Tibial nerve (tissue), 4 donors: ENCODE results near the gene PLXNC1. TPM values are rescaled to one million over a fixed set of nuclear protein-coding genes. Genes with fewer than 3 reads are reported as not detected.

Experiments used
- DNase-seq, 2 donors: peaks; one replicate each; pipeline ENCODE4 v3.0.0-alpha.2; 2019; ENCODE audit warnings: low spot score in 2 of 2
- H3K27ac ChIP-seq, 4 donors: fragments of 200-600 bp; sonication (generic) in 3 of 4; one replicate each; pipeline ENCODE4 v1.5.1; 2017 to 2019; ENCODE audit warnings: mild to moderate bottlenecking in 1 of 4
- H3K27me3 ChIP-seq, 2 donors: fragments of 200-600 bp; sonication (generic) in 1 of 2; one replicate each; pipeline versions ENCODE4 v1.5.1 to v1.6.0; 2017 to 2019
- H3K36me3 ChIP-seq, 3 donors: fragments of 200-600 bp; sonication (generic); one replicate each; pipeline ENCODE4 v1.5.1; 2018 to 2019
- H3K4me1 ChIP-seq, 4 donors: fragments of 200-600 bp; sonication (generic) in 3 of 4; one replicate each; pipeline ENCODE4 v1.5.1; 2017 to 2019
- H3K4me3 ChIP-seq, 4 donors: fragments of 200-600 bp; sonication (generic) in 3 of 4; one replicate each; pipeline ENCODE4 v1.5.1; 2017 to 2019; ENCODE audit warnings: mild to moderate bottlenecking in 1 of 4, moderate library complexity in 1 of 4
- H3K9me3 ChIP-seq, 4 donors: fragments of 200-600 bp; sonication (generic) in 3 of 4; one replicate each; pipeline ENCODE4 v1.5.1; 2017 to 2019
- EP300 ChIP-seq, 2 donors: sonication (generic); formaldehyde crosslinking; IDR thresholded peaks; one replicate each; pipeline ENCODE4 v1.6.1; 2017; ENCODE audit warnings: antibody characterized with exemption in 2 of 2, mild to moderate bottlenecking in 1 of 2
- POLR2A ChIP-seq, 2 donors: fragments of 450-650 bp; IDR thresholded peaks; one replicate each; pipeline ENCODE4 v1.6.1; 2017; ENCODE audit warnings: antibody characterized with exemption in 2 of 2, mild to moderate bottlenecking in 2 of 2, moderate library complexity in 2 of 2
- WGBS, 2 donors: methylation state at CpG; one replicate each; pipeline ENCODE4 v1.1.5; 2018; 5-methylcytosine and 5-hydroxymethylcytosine counted together
- total RNA-seq, 4 donors: library from RNA; depleted of rRNA; stranded (reverse); fragments of >200 nt; gene quantifications; one replicate each; pipeline ENCODE4 v1.1.0, GENCODE V29; 2016
- TF ChIP-seq, protein P1 (sequence below), 5 experiments: fragments of 200-600 bp in 3 of 5; fragments of 450-650 bp in 2 of 5; sonication (generic) in 3 of 5; IDR thresholded peaks; one replicate each; pipeline ENCODE4 v1.5.1; 2016 to 2019; ENCODE audit warnings: antibody characterized with exemption in 5 of 5, mild to moderate bottlenecking in 3 of 5, moderate library complexity in 2 of 5

Gene PLXNC1
- total RNA-seq, 4 donors from 2014 or later: 9.0 to 20.8 (median 11.4) TPM

DNA sequence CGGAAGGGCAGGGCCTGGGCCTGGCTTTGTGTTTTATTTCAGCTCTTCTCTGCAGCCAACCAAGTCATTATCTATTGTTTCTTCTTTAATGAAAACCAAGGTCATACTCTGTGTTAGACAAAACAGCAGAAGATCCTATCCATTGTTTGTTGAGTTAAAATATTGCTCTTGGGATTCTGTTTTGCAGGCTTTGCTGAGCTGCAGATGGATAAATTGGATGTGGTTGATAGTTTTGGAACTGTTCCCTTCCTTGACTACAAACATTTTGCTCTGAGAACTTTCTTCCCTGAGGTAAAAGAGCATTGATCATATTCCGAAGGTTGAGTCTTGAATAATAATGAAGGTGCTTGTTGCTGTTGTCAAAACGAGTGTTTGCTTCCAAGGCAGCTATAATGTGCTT lies 106.6 kb downstream of the PLXNC1 start:
- Histone ChIP-seq H3K36me3 (no peaks in the 10 kb centered on the region), H3K27ac (no peak overlapping the region), H3K27me3 (no peaks in the 10 kb centered on the region), H3K9me3 (no peaks in the 10 kb centered on the region), H3K4me3 (no peak overlapping the region), H3K4me1 (peaks cover 0 to 12% (median 0%) of the 10 kb centered on the region in 4 donors)
- DNase-seq: no peak
- TF ChIP-seq POLR2A (IDR thresholded peaks at IDR 0.05) (no peak), EP300 (IDR thresholded peaks at IDR 0.05) (no peak)
- TF ChIP-seq, protein P1, sequence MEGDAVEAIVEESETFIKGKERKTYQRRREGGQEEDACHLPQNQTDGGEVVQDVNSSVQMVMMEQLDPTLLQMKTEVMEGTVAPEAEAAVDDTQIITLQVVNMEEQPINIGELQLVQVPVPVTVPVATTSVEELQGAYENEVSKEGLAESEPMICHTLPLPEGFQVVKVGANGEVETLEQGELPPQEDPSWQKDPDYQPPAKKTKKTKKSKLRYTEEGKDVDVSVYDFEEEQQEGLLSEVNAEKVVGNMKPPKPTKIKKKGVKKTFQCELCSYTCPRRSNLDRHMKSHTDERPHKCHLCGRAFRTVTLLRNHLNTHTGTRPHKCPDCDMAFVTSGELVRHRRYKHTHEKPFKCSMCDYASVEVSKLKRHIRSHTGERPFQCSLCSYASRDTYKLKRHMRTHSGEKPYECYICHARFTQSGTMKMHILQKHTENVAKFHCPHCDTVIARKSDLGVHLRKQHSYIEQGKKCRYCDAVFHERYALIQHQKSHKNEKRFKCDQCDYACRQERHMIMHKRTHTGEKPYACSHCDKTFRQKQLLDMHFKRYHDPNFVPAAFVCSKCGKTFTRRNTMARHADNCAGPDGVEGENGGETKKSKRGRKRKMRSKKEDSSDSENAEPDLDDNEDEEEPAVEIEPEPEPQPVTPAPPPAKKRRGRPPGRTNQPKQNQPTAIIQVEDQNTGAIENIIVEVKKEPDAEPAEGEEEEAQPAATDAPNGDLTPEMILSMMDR (IDR thresholded peaks at IDR 0.05): no peak
- 55 to 57% methylated on average over 3 of the region's 3 CpGs for WGBS, 2 donors

DNA sequence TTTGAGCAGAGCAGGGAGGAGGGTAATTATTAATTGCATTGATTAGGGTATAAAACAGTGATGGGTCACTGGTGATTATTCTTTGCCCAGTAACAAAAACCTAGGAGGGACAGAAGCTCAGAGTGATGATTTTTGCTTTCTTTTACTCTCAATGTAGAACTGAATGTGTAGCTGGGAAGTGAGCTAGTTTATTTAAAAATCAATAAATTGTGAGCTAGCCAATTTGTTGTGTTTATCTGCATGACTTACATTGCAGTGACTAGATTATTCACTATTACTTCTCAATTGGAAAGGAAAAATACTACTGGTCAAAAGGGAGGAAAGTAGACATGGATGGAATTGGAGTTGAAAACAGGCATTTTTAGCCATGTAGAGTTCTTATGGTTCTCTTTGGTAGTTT lies 107.1 kb downstream of the PLXNC1 start:
- Histone ChIP-seq H3K4me1 (peaks cover 0 to 12% (median 0%) of the 10 kb centered on the region in 4 donors), H3K4me3 (no peak overlapping the region), H3K27ac (no peak overlapping the region), H3K9me3 (no peaks in the 10 kb centered on the region), H3K27me3 (no peaks in the 10 kb centered on the region), H3K36me3 (no peaks in the 10 kb centered on the region)
- no peak for DNase-seq
- no peak for TF ChIP-seq EP300 (IDR thresholded peaks at IDR 0.05)
- TF ChIP-seq POLR2A (IDR thresholded peaks at IDR 0.05): no peak
- TF ChIP-seq, protein P1 (IDR thresholded peaks at IDR 0.05): no peak

DNA sequence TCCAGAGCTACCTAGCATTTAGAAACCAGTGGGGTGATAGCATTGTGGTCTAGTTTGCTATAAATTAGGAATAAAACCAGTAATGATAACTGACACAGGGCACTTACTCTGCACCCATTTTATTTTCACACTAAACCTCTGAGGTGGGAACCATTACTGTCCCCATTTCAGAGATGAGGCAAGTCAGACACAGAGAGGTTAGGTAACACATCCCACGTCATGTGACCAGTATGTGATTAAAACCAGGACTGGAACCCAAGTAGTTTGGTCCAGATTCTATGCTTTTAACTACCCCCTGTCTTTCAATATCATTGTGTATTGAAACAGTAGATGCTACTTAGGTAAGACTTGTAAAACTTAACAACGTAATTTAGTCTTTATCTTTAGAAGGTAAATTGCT lies 110.2 kb downstream of the PLXNC1 start:
- no peaks in the 10 kb centered on the region for H3K36me3 ChIP-seq
- H3K4me3 ChIP-seq: no peak overlapping the region
- 81 to 83% methylated on average over 2 of the region's 2 CpGs for WGBS, 2 donors
- H3K27ac ChIP-seq: no peak overlapping the region
- TF ChIP-seq EP300 (IDR thresholded peaks at IDR 0.05) (no peak), POLR2A (IDR thresholded peaks at IDR 0.05) (no peak)
- TF ChIP-seq, protein P1 (IDR thresholded peaks at IDR 0.05): no peak
- no peaks in the 10 kb centered on the region for H3K9me3 ChIP-seq
- H3K27me3 ChIP-seq: no peaks in the 10 kb centered on the region
- DNase-seq: no peak
- H3K4me1 ChIP-seq: peaks cover 0 to 32% (median 15%) of the 10 kb centered on the region in 4 donors

DNA sequence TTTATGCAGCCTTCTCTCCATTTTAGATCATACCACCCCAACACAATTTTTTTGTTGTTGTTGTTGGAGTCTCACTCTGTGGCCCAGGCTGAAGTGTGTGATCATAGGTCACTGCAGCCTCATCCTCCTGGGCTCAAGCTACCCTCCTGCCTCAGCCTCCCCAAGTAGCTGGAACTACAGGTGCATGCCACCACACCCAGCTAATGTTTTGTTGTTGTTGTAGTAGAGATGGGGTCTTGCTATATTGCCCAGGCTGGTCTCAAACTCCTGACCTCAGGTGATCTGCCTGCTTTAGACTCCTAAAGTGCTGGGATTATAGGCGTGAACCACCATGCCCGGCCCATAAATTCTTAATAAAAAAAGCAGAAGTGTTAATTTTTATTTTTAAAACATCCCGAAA lies 111.6 kb downstream of the PLXNC1 start:
- Histone ChIP-seq H3K4me3 (no peak overlapping the region), H3K4me1 (peaks cover 0 to 38% (median 17%) of the 10 kb centered on the region in 4 donors), H3K27me3 (no peaks in the 10 kb centered on the region), H3K9me3 (no peaks in the 10 kb centered on the region), H3K36me3 (no peaks in the 10 kb centered on the region), H3K27ac (no peak overlapping the region)
- TF ChIP-seq, protein P1 (IDR thresholded peaks at IDR 0.05): no peak
- TF ChIP-seq EP300 (IDR thresholded peaks at IDR 0.05) (no peak), POLR2A (IDR thresholded peaks at IDR 0.05) (no peak)
- 82 to 92% methylated on average over 3 of the region's 3 CpGs for WGBS, 2 donors
- DNase-seq: no peak

DNA sequence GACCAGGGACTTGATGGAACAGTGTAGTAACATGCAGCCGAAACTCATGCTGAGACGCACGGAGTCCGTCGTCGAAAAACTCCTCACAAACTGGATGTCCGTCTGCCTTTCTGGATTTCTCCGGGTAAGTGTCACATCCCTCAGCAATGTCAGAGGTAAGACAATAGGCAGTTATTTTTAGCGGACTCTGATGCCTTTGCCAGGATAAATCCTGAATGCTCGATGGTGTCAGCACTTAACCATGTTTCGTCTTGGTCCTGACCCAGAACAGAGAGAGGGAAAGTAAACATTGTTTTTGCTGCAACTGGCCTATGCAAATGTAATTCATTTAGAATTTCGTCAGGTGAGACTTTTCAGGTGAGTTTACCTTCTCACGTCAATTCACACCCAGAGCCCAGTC lies 112.3 kb downstream of the PLXNC1 start:
- Histone ChIP-seq H3K4me1 (peaks cover 0 to 37% (median 17%) of the 10 kb centered on the region in 4 donors), H3K27me3 (no peaks in the 10 kb centered on the region), H3K4me3 (no peak overlapping the region), H3K27ac (no peak overlapping the region), H3K36me3 (no peaks in the 10 kb centered on the region), H3K9me3 (no peaks in the 10 kb centered on the region)
- TF ChIP-seq, protein P1 (IDR thresholded peaks at IDR 0.05): no peak
- TF ChIP-seq POLR2A (IDR thresholded peaks at IDR 0.05) (no peak), EP300 (IDR thresholded peaks at IDR 0.05) (no peak)
- DNase-seq: no peak
- 81 to 91% methylated on average over 13 of the region's 13 CpGs for WGBS, 2 donors
